Skeletal muscle tissue (tissue), 4 donors: ENCODE data around the gene MEGF6. TPM values are rescaled to one million over a fixed set of nuclear protein-coding genes. Genes with fewer than 3 reads are reported as not detected.

Experiments
- H3K27ac ChIP-seq: one replicate; pipeline ENCODE4 v1.7.0; 2013; ENCODE audit warnings: mild to moderate bottlenecking, low read depth, low read length, inconsistent platforms
- H3K27me3 ChIP-seq, 3 donors: one replicate each; pipeline ENCODE4 v1.7.0; 2013; ENCODE audit warnings: low read length in 3 of 3; ENCODE audit not compliant: control insufficient read depth in 3 of 3, insufficient read depth in 3 of 3
- H3K36me3 ChIP-seq, 3 donors: one replicate each; pipeline ENCODE4 v1.7.0; 2013; ENCODE audit warnings: low read length in 3 of 3; ENCODE audit not compliant: control insufficient read depth in 3 of 3, insufficient read depth in 3 of 3
- H3K4me1 ChIP-seq, 3 donors: one replicate each; pipeline ENCODE4 v1.7.0; 2013; ENCODE audit warnings: low read length in 3 of 3, mild to moderate bottlenecking in 3 of 3; ENCODE audit not compliant: control insufficient read depth in 3 of 3, insufficient read depth in 3 of 3
- H3K4me3 ChIP-seq, 3 donors: one replicate each; pipeline ENCODE4 v1.7.0; 2013; ENCODE audit warnings: low read length in 3 of 3
- H3K9ac ChIP-seq, 3 donors: one replicate each; pipeline ENCODE4 v1.7.0; 2013; ENCODE audit warnings: low read length in 3 of 3, mild to moderate bottlenecking in 3 of 3, moderate library complexity in 2 of 3, low read depth in 1 of 3
- H3K9me3 ChIP-seq, 3 donors: one replicate each; pipeline ENCODE4 v1.7.0; 2013; ENCODE audit warnings: low read length in 3 of 3; ENCODE audit not compliant: control insufficient read depth in 3 of 3
- total RNA-seq: library from RNA; depleted of rRNA; stranded (reverse); fragments of >200 nt; gene quantifications from one replicate; pipeline ENCODE4 v1.2.3, GENCODE V29; 2014
- donor health status: Osteomylitis.

The MEGF6 gene
- total RNA-seq, 1 donor from 2014 or later, result 10.4 TPM

GRCh38 chr1:3485016-3485415 lies 126.3 kb downstream of the MEGF6 start:
- Histone ChIP-seq H3K36me3 (no peaks in the 10 kb centered on the region), H3K4me1 (no peaks in the 10 kb centered on the region), H3K4me3 (no peak overlapping the region), H3K27me3 (peaks cover 3 to 22% (median 3%) of the 10 kb centered on the region in 3 donors), H3K9ac (no peak overlapping the region), H3K27ac (no peak overlapping the region), H3K9me3 (peaks cover 0 to 3% (median 0%) of the 10 kb centered on the region in 3 donors)

- Histone ChIP-seq H3K9ac (no peak overlapping the region), H3K9me3 (peaks cover 0 to 3% (median 0%) of the 10 kb centered on the region in 3 donors), H3K27ac (no peak overlapping the region), H3K36me3 (no peaks in the 10 kb centered on the region), H3K4me1 (no peaks in the 10 kb centered on the region), H3K4me3 (no peak overlapping the region), H3K27me3 (peaks cover 3 to 27% (median 3%) of the 10 kb centered on the region in 3 donors)
Measured at GRCh38 chr1:3483801-3484444, 127.4 kb downstream of the MEGF6 start.

DNA sequence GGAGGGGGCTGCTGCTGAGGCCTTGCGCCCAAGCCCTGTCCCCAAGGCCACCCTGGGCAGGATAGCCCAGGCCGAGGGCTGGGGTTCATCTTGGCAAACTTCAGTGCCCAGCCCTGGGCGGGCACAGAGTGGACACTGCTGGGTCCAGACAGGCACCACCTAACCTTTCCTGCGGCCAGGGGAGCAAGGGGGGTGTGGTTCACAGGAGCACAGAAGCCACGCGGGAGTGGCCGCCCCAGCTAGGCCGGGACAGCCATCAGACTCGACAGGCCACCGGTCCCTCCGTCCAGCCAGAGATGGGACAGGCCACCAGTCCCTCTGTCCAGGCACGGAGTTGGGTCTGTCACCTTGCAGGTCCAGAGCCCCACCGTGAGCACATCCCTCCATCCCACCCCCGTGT lies 127.9 kb downstream of the MEGF6 start:
- H3K36me3 ChIP-seq, result no peaks in the 10 kb centered on the region
- H3K4me3 ChIP-seq, result no peak overlapping the region
- H3K4me1 ChIP-seq, result no peaks in the 10 kb centered on the region
- H3K27ac ChIP-seq, result no peak overlapping the region
- no peak overlapping the region for H3K9ac ChIP-seq
- no peaks in the 10 kb centered on the region for H3K9me3 ChIP-seq
- peaks cover 3 to 27% (median 3%) of the 10 kb centered on the region in 3 donors for H3K27me3 ChIP-seq

DNA sequence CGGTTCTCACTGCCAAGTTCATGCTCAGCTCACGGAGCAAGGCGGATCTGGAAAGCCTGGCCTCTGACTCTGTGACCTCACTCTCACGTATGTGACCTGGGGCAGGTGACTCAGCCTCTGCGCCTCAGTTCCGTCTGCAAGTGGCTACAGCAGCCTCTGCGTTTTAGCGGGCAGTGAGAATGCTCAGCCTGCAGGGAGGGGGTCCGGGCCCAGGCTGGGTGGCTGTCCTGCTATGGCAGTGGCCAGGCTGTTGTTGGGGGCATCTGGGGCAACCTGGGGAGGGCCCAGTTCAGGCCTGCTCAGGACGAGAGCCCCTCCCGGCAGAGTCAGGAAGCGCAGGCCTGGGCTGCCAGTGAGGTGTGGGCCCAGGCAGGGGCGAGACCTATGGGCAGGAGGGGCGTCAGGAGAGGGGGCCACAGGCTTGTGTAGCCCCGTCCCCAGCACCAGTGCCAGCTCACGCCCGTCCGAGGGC lies 128.9 kb downstream of the MEGF6 start:
- Histone ChIP-seq H3K9ac (no peak overlapping the region), H3K36me3 (no peaks in the 10 kb centered on the region), H3K27me3 (peaks cover 3 to 27% (median 8%) of the 10 kb centered on the region in 3 donors), H3K4me3 (no peak overlapping the region), H3K9me3 (no peaks in the 10 kb centered on the region), H3K4me1 (no peaks in the 10 kb centered on the region), H3K27ac (no peak overlapping the region)

DNA sequence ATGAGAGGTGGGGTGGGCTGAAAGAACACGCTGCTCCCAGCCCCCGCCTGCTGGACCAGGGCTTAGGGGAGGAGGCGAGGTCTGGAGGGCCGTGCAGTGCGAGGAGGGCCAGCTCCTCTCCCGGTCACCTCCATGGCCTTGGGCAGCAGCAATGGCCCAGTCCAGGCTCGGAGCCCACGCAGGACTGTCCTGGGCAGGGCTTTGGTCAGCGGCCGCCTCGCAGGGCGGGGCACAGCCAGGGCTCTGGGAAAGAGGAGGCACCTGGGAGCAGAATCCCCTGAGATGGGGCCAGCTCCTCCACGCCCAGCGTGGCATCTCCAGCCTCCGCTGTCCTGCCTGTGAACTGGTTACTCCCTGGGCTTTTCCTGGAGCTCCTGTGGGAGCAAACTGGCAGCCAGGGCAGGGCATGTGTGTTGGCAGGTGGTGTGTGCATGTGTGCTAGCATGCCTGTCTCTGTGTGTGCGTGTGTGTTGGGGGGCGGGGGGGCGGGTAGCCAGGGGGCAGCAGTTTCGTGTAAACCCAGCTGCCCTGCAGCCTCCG lies 129.4 kb downstream of the MEGF6 start:
- no peaks in the 10 kb centered on the region for H3K9me3 ChIP-seq
- no peak overlapping the region for H3K27ac ChIP-seq
- H3K36me3 ChIP-seq, result no peaks in the 10 kb centered on the region
- peaks cover 3 to 27% (median 8%) of the 10 kb centered on the region in 3 donors for H3K27me3 ChIP-seq
- no peak overlapping the region for H3K4me3 ChIP-seq
- H3K4me1 ChIP-seq, result no peaks in the 10 kb centered on the region
- no peak overlapping the region for H3K9ac ChIP-seq

- peaks cover 3 to 27% (median 8%) of the 10 kb centered on the region in 3 donors for H3K27me3 ChIP-seq
- H3K4me1 ChIP-seq, result no peaks in the 10 kb centered on the region
- H3K27ac ChIP-seq, result no peak overlapping the region
- H3K36me3 ChIP-seq, result no peaks in the 10 kb centered on the region
- H3K4me3 ChIP-seq, result no peak overlapping the region
- H3K9ac ChIP-seq, result no peak overlapping the region
- H3K9me3 ChIP-seq, result no peaks in the 10 kb centered on the region
Measured at GRCh38 chr1:3481046-3481445, 130.3 kb downstream of the MEGF6 start.

DNA sequence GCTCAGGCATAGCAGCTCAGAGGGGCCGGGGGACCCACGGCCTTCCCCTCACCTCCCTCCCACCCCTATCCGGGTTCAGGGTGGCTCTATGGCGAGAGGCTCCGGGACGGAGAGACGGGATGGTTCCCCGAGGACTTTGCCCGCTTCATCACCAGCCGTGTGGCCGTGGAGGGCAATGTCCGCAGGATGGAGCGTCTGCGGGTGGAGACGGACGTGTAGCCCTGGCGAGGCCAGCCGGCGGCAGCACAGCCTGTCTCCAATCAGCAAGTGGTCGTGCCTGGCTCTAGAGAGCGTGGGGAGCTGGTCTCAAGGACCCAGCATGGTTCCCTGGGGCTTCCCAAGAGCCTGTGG lies 131.0 kb downstream of the MEGF6 start:
- peaks cover 3 to 30% (median 8%) of the 10 kb centered on the region in 3 donors for H3K27me3 ChIP-seq
- no peak overlapping the region for H3K27ac ChIP-seq
- H3K9me3 ChIP-seq, result no peaks in the 10 kb centered on the region
- H3K4me3 ChIP-seq, result no peak overlapping the region
- H3K9ac ChIP-seq, result no peak overlapping the region
- H3K36me3 ChIP-seq, result no peaks in the 10 kb centered on the region
- H3K4me1 ChIP-seq, result no peaks in the 10 kb centered on the region

DNA sequence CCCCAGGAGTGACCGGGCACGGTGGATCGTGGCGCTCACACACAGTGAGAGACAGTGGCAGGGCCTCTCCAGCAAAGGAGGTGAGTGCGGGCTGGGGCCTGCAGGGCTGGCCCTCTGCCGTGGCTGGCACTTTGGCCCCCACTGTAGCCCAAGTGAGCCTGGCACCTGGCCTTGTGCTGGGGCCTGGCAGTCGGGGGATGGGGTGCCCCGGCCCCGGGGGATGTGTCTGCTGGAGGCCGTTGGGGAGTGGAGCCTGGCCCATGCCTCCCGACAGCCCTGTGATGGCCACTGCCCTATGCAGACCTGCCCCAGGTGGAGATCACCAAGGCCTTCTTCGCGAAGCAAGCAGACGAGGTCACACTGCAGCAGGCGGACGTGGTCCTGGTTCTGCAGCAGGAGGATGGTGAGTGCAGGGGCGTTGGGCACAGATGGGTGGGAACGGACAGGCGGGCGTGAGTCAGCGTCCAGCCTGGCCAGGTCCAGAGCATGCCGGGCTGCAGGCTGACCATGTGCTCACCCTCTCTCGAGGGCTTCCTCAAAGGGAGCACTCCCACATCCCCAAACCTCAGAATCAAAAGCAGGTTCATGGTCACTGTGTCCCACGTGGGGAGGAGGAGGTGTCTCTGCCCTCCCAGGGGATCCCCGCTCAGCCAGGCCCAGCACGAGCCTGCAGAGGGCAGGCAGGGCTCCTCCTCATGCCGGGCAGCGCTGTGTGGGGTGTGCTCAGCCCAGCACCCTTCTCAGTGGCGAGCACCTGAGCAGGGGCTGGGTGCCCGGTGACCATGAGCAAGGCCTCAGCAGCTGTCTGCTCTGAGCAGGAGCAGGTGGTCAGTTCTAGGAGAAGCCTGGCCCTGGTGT lies 131.6 kb downstream of the MEGF6 start:
- H3K9ac ChIP-seq, result no peak overlapping the region
- H3K36me3 ChIP-seq, result no peaks in the 10 kb centered on the region
- H3K27ac ChIP-seq, result no peak overlapping the region
- no peaks in the 10 kb centered on the region for H3K4me1 ChIP-seq
- H3K4me3 ChIP-seq, result no peak overlapping the region
- H3K9me3 ChIP-seq, result no peaks in the 10 kb centered on the region
- H3K27me3 ChIP-seq, result peaks cover 3 to 26% (median 8%) of the 10 kb centered on the region in 3 donors

DNA sequence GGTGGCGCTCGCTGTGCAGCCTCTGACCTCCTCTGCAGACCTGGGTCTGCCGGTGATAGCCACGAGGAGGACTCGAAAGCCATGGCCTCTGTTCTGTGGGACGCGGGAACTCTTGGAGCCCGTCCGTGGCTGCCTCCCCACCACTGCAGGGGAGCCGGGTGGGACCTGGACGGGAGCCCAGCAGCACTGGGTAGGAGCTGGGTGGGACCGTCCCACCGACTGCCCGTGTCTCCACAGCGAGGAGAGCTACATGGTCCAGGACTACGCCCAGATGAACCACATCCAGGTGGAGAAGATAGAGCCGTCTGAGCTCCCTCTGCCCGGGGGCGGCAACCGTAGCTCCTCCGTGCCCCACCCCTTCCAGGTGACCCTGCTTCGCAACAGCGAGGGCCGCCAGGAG lies 133.1 kb downstream of the MEGF6 start:
- H3K9me3 ChIP-seq, result no peaks in the 10 kb centered on the region
- H3K27ac ChIP-seq, result no peak overlapping the region
- peaks cover 0 to 3% (median 0%) of the 10 kb centered on the region in 3 donors for H3K36me3 ChIP-seq
- no peak overlapping the region for H3K9ac ChIP-seq
- no peak overlapping the region for H3K4me3 ChIP-seq
- peaks cover 3 to 23% (median 8%) of the 10 kb centered on the region in 3 donors for H3K27me3 ChIP-seq
- no peaks in the 10 kb centered on the region for H3K4me1 ChIP-seq
